Measurements from ENCODE around the gene CAPN9.

DNA sequence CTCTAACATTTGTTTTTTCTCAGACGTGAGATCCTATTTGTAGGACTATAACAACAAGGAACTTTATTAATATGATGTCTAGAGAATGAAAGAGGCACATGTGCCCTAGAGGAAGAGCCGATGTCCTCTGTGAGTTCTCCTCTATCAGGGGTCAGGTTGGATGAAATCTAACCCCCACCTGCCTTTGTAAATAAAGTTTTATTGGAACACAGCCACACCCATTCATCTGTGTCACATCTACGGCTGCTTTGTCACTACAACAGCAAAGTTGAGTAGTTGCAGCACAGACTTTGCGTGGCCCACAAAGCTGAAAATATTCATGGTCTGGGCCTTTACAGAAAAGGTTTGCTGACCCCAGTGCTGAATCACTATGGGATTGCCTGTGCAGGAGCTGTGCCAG is 571 bp upstream of the CAPN9 start:
- TF ChIP-seq CTCF (IDR thresholded peaks at IDR 0.05; ENCODE audit: low read length) = no peak
- TF ChIP-seq EZH2 (IDR thresholded peaks at IDR 0.05; ENCODE audit: borderline replicate concordance, low read length) = no peak

All from OCI-LY1 (cell line).